ENCODE data around the gene TSR1. TPM values are rescaled to one million over a fixed set of nuclear protein-coding genes. Genes with fewer than 3 reads are reported as not detected.

Gene TSR1
- polyA plus RNA-seq, 1 of the 3 experiments (the other 2 are of a cell fraction), result 26.7 TPM

DNA sequence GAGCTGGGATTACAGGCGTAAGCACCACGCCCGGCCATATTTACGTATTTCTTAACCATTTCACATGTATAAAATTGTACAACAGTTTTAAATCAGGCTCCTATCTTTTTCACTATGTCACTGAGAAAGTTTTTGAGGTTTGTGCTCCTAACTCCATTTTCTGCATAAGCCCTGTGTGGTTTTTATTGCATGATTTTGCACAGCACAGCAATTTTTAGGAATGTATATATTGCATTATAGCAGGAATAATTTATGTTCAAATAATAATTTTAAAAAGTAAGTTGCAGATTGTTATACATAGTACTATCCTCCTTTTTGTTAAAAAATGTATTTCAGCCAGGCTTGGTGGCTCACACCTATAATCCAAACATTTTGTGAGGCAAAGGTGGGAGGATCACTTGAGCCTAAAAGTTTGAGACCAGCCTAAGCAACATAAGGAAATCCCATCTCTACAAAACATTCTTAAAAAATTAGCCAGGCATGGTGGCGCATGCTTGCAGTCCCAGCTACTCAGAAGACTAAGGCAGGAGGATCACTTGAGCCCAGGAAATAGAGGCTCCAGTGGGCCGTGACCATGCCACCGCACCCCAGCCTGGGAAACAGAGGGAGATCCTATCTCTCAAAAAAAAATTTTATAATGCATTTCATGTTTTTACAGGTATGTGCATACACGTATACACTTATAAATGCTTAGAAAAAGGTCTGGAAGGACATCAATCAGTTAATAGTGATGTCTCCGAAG is 58.7 kb downstream of the TSR1 start:
- Histone ChIP-seq H3K27me3 (ENCODE audit: insufficient read depth) (no peaks in the 10 kb centered on the region), H3K27ac (ENCODE audit: low read depth in 2 of 2, low read length in 1 of 2) (no peak overlapping the region), H3K36me3 (replicated peaks in 1 of 2; ENCODE audit: control insufficient read depth in 1 of 2, insufficient read depth in 2 of 2, low read length in 1 of 2) (peaks cover 41 to 42% of the 10 kb centered on the region in 2 experiments), H3K4me3 (ENCODE audit: low read depth in 2 of 2, low read length in 1 of 2) (no peak overlapping the region), H3K9ac (no peak overlapping the region), H4K20me1 (ENCODE audit: insufficient read depth) (no peaks in the 10 kb centered on the region), H2AFZ (ENCODE audit: low read depth) (no peak overlapping the region), H3K4me1 (ENCODE audit: control insufficient read depth in 1 of 2, insufficient read depth in 2 of 2, low read depth in 1 of 2, low read length in 1 of 2) (no peaks in the 10 kb centered on the region; a peak in 1 of 4 replicates), H3K9me3 (no peaks in the 10 kb centered on the region), H3K9me2 (no peaks in the 10 kb centered on the region), H3K79me2 (ENCODE audit: insufficient read depth) (no peaks in the 10 kb centered on the region), H3K4me2 (no peak overlapping the region), H3F3A (replicated peaks; ENCODE audit: insufficient read depth) (peaks cover 5% of the 10 kb centered on the region)
- CTCF ChIA-PET, result no interaction called here
- no peak for DNase-seq
- 94% methylated on average over 9 of the region's 9 CpGs for WGBS (ENCODE audit: low lambda C conversion rate)
- POLR2A ChIA-PET, result no interaction called here
- TF ChIP-seq RXRA (IDR thresholded peaks at IDR 0.05; ENCODE audit: borderline replicate concordance, low read depth), result no peak
- TF ChIP-seq, protein P1, sequence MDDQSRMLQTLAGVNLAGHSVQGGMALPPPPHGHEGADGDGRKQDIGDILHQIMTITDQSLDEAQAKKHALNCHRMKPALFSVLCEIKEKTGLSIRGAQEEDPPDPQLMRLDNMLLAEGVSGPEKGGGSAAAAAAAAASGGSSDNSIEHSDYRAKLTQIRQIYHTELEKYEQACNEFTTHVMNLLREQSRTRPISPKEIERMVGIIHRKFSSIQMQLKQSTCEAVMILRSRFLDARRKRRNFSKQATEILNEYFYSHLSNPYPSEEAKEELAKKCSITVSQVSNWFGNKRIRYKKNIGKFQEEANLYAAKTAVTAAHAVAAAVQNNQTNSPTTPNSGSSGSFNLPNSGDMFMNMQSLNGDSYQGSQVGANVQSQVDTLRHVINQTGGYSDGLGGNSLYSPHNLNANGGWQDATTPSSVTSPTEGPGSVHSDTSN (IDR thresholded peaks at IDR 0.05), result no peak
- TF ChIP-seq JUND (IDR thresholded peaks at IDR 0.05), result no peak
- TF ChIP-seq ELF1 (IDR thresholded peaks at IDR 0.05), result no peak

DNA sequence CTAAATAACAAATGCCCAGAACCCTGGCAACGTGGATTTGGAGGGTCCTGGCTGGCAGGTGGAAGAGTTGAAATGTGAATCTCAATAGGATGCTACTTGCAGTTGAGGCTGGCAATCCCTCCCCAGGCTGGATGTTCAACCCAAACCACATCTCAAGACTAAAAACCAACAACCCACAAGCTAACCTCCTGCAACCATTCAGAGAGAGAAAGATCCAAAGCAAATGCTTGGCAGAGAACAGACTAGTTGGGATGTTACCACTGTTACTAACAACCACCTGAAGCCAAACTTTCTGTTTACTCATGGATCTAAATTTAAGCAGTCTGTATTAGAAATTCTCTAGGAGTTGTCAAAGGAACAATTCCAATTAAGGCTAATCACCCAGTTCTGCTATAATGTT is 60.5 kb downstream of the TSR1 start:
- no peaks in the 10 kb centered on the region for H3K9me2 ChIP-seq
- ChIA-PET CTCF (interaction anchor here (0.7 to 0.9 kb wide), 2 partner anchors 8 to 31 kb away, joined by 3 read pairs; no protein-coding TSS in a partner anchor), POLR2A (no interaction called here)
- H2AFZ ChIP-seq (ENCODE audit: low read depth), result no peak overlapping the region
- 94% methylated on average over 1 of the region's 1 CpG for WGBS (ENCODE audit: low lambda C conversion rate)
- no peaks in the 10 kb centered on the region for H3K9me3 ChIP-seq
- no peak for DNase-seq
- peaks cover 0 to 4% of the 10 kb centered on the region in 2 experiments; a peak in 1 of 4 replicates for H3K4me1 ChIP-seq (ENCODE audit: control insufficient read depth in 1 of 2, insufficient read depth in 2 of 2, low read depth in 1 of 2, low read length in 1 of 2)
- TF ChIP-seq, protein P2, sequence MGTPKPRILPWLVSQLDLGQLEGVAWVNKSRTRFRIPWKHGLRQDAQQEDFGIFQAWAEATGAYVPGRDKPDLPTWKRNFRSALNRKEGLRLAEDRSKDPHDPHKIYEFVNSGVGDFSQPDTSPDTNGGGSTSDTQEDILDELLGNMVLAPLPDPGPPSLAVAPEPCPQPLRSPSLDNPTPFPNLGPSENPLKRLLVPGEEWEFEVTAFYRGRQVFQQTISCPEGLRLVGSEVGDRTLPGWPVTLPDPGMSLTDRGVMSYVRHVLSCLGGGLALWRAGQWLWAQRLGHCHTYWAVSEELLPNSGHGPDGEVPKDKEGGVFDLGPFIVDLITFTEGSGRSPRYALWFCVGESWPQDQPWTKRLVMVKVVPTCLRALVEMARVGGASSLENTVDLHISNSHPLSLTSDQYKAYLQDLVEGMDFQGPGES (IDR thresholded peaks at IDR 0.05; ENCODE audit: low read depth, low read length), result no peak
- TF ChIP-seq GATA2 (CRISPR knock-in tag; IDR thresholded peaks at IDR 0.05) (no peak), MXI1 (IDR thresholded peaks at IDR 0.05; ENCODE audit: low read depth, low read length) (no peak), REST (IDR thresholded peaks at IDR 0.05; ENCODE audit: low read depth, low read length) (no peak), POLR2AphosphoS5 (IDR thresholded peaks at IDR 0.05; ENCODE audit: low read depth, low read length) (no peak), ZBTB33 (IDR thresholded peaks at IDR 0.05; ENCODE audit: borderline replicate concordance, low read depth) (no peak), FOXJ3 (CRISPR knock-in tag; IDR thresholded peaks at IDR 0.05) (no peak), CHD2 (IDR thresholded peaks at IDR 0.05; ENCODE audit: low read length, partially characterized antibody) (no peak), RFX5 (IDR thresholded peaks at IDR 0.05; ENCODE audit: low read length) (no peak), JUND (IDR thresholded peaks at IDR 0.05) (no peak), ELF1 (IDR thresholded peaks at IDR 0.05) (no peak)
- TF ChIP-seq, protein P3, sequence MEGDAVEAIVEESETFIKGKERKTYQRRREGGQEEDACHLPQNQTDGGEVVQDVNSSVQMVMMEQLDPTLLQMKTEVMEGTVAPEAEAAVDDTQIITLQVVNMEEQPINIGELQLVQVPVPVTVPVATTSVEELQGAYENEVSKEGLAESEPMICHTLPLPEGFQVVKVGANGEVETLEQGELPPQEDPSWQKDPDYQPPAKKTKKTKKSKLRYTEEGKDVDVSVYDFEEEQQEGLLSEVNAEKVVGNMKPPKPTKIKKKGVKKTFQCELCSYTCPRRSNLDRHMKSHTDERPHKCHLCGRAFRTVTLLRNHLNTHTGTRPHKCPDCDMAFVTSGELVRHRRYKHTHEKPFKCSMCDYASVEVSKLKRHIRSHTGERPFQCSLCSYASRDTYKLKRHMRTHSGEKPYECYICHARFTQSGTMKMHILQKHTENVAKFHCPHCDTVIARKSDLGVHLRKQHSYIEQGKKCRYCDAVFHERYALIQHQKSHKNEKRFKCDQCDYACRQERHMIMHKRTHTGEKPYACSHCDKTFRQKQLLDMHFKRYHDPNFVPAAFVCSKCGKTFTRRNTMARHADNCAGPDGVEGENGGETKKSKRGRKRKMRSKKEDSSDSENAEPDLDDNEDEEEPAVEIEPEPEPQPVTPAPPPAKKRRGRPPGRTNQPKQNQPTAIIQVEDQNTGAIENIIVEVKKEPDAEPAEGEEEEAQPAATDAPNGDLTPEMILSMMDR (IDR thresholded peaks at IDR 0.05), result no peak
- no peak overlapping the region for H3K4me2 ChIP-seq
- no peak overlapping the region for H3K9ac ChIP-seq
- peaks cover 31 to 34% of the 10 kb centered on the region in 2 experiments for H3K36me3 ChIP-seq (replicated peaks in 1 of 2; ENCODE audit: control insufficient read depth in 1 of 2, insufficient read depth in 2 of 2, low read length in 1 of 2)
- no peaks in the 10 kb centered on the region for H3K27me3 ChIP-seq (ENCODE audit: insufficient read depth)
- no peaks in the 10 kb centered on the region for H3K79me2 ChIP-seq (ENCODE audit: insufficient read depth)
- no peak overlapping the region for H3K27ac ChIP-seq (ENCODE audit: low read depth in 2 of 2, low read length in 1 of 2)
- no peaks in the 10 kb centered on the region for H3F3A ChIP-seq (replicated peaks; ENCODE audit: insufficient read depth)
- no peaks in the 10 kb centered on the region for H4K20me1 ChIP-seq (ENCODE audit: insufficient read depth)
- no peak overlapping the region for H3K4me3 ChIP-seq (ENCODE audit: low read depth in 2 of 2, low read length in 1 of 2)

Data from SK-N-SH (cell line).